ENCODE data around the gene RNF4. TPM values are rescaled to one million over a fixed set of nuclear protein-coding genes. Genes with fewer than 3 reads are reported as not detected.

RNF4 gene
- polyA plus RNA-seq, 1 donor: 39.6 TPM

- no peak for DNase-seq
Measured at GRCh38 chr4:2437475-2438215, 31.3 kb upstream of the RNF4 start.

- no peak for DNase-seq
Measured at GRCh38 chr4:2438822-2439718, 29.8 kb upstream of the RNF4 start.

GRCh38 chr4:2441393-2442174 is 27.3 kb upstream of the RNF4 start:
- no peak for DNase-seq

- no peak for DNase-seq
Measured at GRCh38 chr4:2442175-2442993, 26.5 kb upstream of the RNF4 start.

- no peak for DNase-seq
Measured at GRCh38 chr4:2443061-2443730, 25.7 kb upstream of the RNF4 start.

- no peak for DNase-seq
Measured at GRCh38 chr4:2443956-2444740, 24.8 kb upstream of the RNF4 start.

- DNase-seq: no peak
Measured at GRCh38 chr4:2445130-2445529, 23.8 kb upstream of the RNF4 start.

GRCh38 chr4:2445571-2445970 is 23.3 kb upstream of the RNF4 start:
- no peak for DNase-seq

GRCh38 chr4:2446656-2447564 is 22.0 kb upstream of the RNF4 start:
- no peak for DNase-seq

- DNase-seq: no peak
Measured at GRCh38 chr4:2448589-2448988, 20.3 kb upstream of the RNF4 start.

- no peak for DNase-seq
Measured at GRCh38 chr4:2449051-2449450, 19.9 kb upstream of the RNF4 start.

- no peak for DNase-seq
Measured at GRCh38 chr4:2449511-2450392, 19.2 kb upstream of the RNF4 start.

GRCh38 chr4:2450394-2451035 is 18.4 kb upstream of the RNF4 start:
- no peak for DNase-seq

GRCh38 chr4:2451036-2451520 is 17.8 kb upstream of the RNF4 start:
- DNase-seq: no peak

- no peak for DNase-seq
Measured at GRCh38 chr4:2451821-2452785, 16.8 kb upstream of the RNF4 start.

- no peak for DNase-seq
Measured at GRCh38 chr4:2457481-2458295, 11.2 kb upstream of the RNF4 start.

Data from hindlimb muscle (tissue), 1 donor.